Uterus (tissue), 4 donors: ENCODE data around the gene ADGRG7. TPM values are rescaled to one million over a fixed set of nuclear protein-coding genes. Genes with fewer than 3 reads are reported as not detected.
"Not testable (repeated sequence)": the region's sequence is repeated elsewhere in the genome, so short reads cannot be mapped to it uniquely, and the experiment has no call there.

ENCODE experiments used
- DNase-seq, 2 donors: peaks; one replicate each; pipeline ENCODE4 v3.0.0-alpha.2; 2019 to 2020
- H3K27ac ChIP-seq, 2 donors: fragments of 200-600 bp; sonication (generic); 1 replicate in 1 of 2; 2 replicates in 1 of 2; pipeline ENCODE4 v1.5.1; 2016 to 2018
- H3K27me3 ChIP-seq, 2 donors: fragments of 200-600 bp; sonication (generic); one replicate each; pipeline ENCODE4 v1.5.1; 2018 to 2019; ENCODE audit warnings: control low read depth in 1 of 2
- H3K36me3 ChIP-seq, 2 donors: fragments of 200-600 bp; sonication (generic); one replicate each; pipeline ENCODE4 v1.5.1; 2019; ENCODE audit warnings: control low read depth in 1 of 2
- H3K4me1 ChIP-seq, 2 donors: fragments of 200-600 bp; sonication (generic); one replicate each; pipeline ENCODE4 v1.5.1; 2018 to 2019; ENCODE audit warnings: control low read depth in 1 of 2
- H3K4me3 ChIP-seq, 2 donors: fragments of 200-600 bp; sonication (generic); 1 replicate in 1 of 2; 2 replicates in 1 of 2; pipeline ENCODE4 v1.5.1; 2018 to 2019; ENCODE audit warnings: mild to moderate bottlenecking in 1 of 2
- H3K9me3 ChIP-seq, 2 donors: fragments of 200-600 bp; sonication (generic); one replicate each; pipeline ENCODE4 v1.5.1; 2019; ENCODE audit warnings: control low read depth in 1 of 2
- CTCF ChIP-seq, 4 experiments: fragments of 200-600 bp in 2 of 4; fragments of 450-650 bp in 2 of 4; sonication (generic) in 2 of 4; IDR thresholded peaks; one replicate each; pipeline ENCODE4 v1.5.1; 2016 to 2019; ENCODE audit warnings: antibody characterized with exemption in 4 of 4, mild to moderate bottlenecking in 2 of 4, moderate library complexity in 1 of 4
- POLR2A ChIP-seq, 2 donors: fragments of 450-650 bp; IDR thresholded peaks; one replicate each; pipeline ENCODE4 v1.6.1; 2016; ENCODE audit warnings: antibody characterized with exemption in 2 of 2, mild to moderate bottlenecking in 1 of 2, moderate library complexity in 1 of 2
- intact Hi-C: fragments of 100-400 bp; cut with DNase I; formaldehyde crosslinking; loops from one replicate; pipeline ENCODE4 v1.15.1; 2023; ENCODE audit warnings: low total_unique reads
- total RNA-seq, 4 donors: library from RNA; depleted of rRNA in 3 of 4; stranded (reverse); fragments of >200 nt in 3 of 4; gene quantifications; one replicate each; pipeline versions ENCODE4 v1.1.0 to v1.2.4, GENCODE V29; 2014 to 2023
- donor health status: DM: yes; HTN: yes; CAD: no.

ADGRG7 gene
- total RNA-seq, 4 donors from 2014 or later = 0.21 to 0.70 TPM; not detected in 2

GRCh38 chr3:100665230-100665629 is 55.8 kb downstream of the ADGRG7 start:
- Histone ChIP-seq H3K4me3 (no peak overlapping the region), H3K4me1 (no peaks in the 10 kb centered on the region), H3K27ac (no peak overlapping the region), H3K9me3 (no peaks in the 10 kb centered on the region), H3K27me3 (no peaks in the 10 kb centered on the region), H3K36me3 (no peaks in the 10 kb centered on the region)
- no peak for DNase-seq
- intact Hi-C loops = no loop called here
- TF ChIP-seq POLR2A (IDR thresholded peaks at IDR 0.05) (no peak), CTCF (IDR thresholded peaks at IDR 0.05) (no peak)

GRCh38 chr3:100666699-100667098 is 57.3 kb downstream of the ADGRG7 start:
- H3K36me3 ChIP-seq, H3K27ac ChIP-seq, H3K4me3 ChIP-seq, H3K9me3 ChIP-seq, H3K27me3 ChIP-seq, intact Hi-C loops, DNase-seq, H3K4me1 ChIP-seq: not testable (repeated sequence)

GRCh38 chr3:100667316-100667715 is 57.9 kb downstream of the ADGRG7 start:
- H3K27me3 ChIP-seq, H3K4me1 ChIP-seq, H3K36me3 ChIP-seq, intact Hi-C loops, DNase-seq, H3K4me3 ChIP-seq, H3K27ac ChIP-seq, H3K9me3 ChIP-seq: not testable (repeated sequence)

GRCh38 chr3:100670995-100671394 is 61.6 kb downstream of the ADGRG7 start:
- DNase-seq, H3K36me3 ChIP-seq, H3K4me1 ChIP-seq, H3K27ac ChIP-seq, intact Hi-C loops, H3K27me3 ChIP-seq, H3K4me3 ChIP-seq, H3K9me3 ChIP-seq: not testable (repeated sequence)

- Histone ChIP-seq H3K4me3 (no peak overlapping the region), H3K4me1 (no peaks in the 10 kb centered on the region), H3K9me3 (no peaks in the 10 kb centered on the region), H3K36me3 (no peaks in the 10 kb centered on the region), H3K27ac (no peak overlapping the region), H3K27me3 (no peaks in the 10 kb centered on the region)
- TF ChIP-seq CTCF (IDR thresholded peaks at IDR 0.05) (no peak), POLR2A (IDR thresholded peaks at IDR 0.05) (no peak)
- no peak for DNase-seq
- intact Hi-C loops = no loop called here
These were observed 72.1 kb downstream of the ADGRG7 start for GRCh38 chr3:100681496-100681895.

GRCh38 chr3:100682056-100682853 is 72.9 kb downstream of the ADGRG7 start:
- Histone ChIP-seq H3K27me3 (no peaks in the 10 kb centered on the region), H3K36me3 (no peaks in the 10 kb centered on the region), H3K4me3 (no peak overlapping the region), H3K9me3 (no peaks in the 10 kb centered on the region), H3K4me1 (no peaks in the 10 kb centered on the region), H3K27ac (no peak overlapping the region)
- no peak for DNase-seq
- intact Hi-C loops = no loop called here
- TF ChIP-seq POLR2A (IDR thresholded peaks at IDR 0.05) = no peak
- TF ChIP-seq CTCF (IDR thresholded peaks at IDR 0.05) = no peak
